ENCODE data around the gene RGL4.

GRCh38 chr22:23682827-23683355 lies 7.9 kb upstream of the RGL4 start:
- TF ChIP-seq CTCF (IDR thresholded peaks at IDR 0.05 in 4 of 5, conservative IDR thresholded peaks at IDR 0.05 in 1 of 5) (no peak), POLR2A (IDR thresholded peaks at IDR 0.05) (no peak)
